SW 1271 (cell line): ENCODE results near the gene GRIK2.
"Not testable (repeated sequence)": the region's sequence is repeated elsewhere in the genome, so short reads cannot be mapped to it uniquely, and the experiment has no call there.

Experiments
- DNase-seq, 2 experiments: peaks; one replicate each; lab custom pipeline; 2025; lab: John Stamatoyannopoulos, UW

The GRIK2 gene

GRCh38 chr6:101633081-101633480 lies 239.6 kb downstream of the GRIK2 start:
- no peak for DNase-seq

GRCh38 chr6:101638865-101639264 lies 245.4 kb downstream of the GRIK2 start:
- DNase-seq = not testable (repeated sequence)

GRCh38 chr6:101640131-101640530 lies 246.6 kb downstream of the GRIK2 start:
- DNase-seq = no peak

- DNase-seq = no peak
Measured at GRCh38 chr6:101645770-101646169, 252.3 kb downstream of the GRIK2 start.

GRCh38 chr6:101650402-101651100 lies 257.0 kb downstream of the GRIK2 start:
- no peak for DNase-seq

- DNase-seq = no peak
Measured at GRCh38 chr6:101652079-101652478, 258.6 kb downstream of the GRIK2 start.

GRCh38 chr6:101655109-101655508 lies 261.6 kb downstream of the GRIK2 start:
- no peak for DNase-seq

GRCh38 chr6:101662111-101662897 lies 268.8 kb downstream of the GRIK2 start:
- no peak for DNase-seq

- DNase-seq = no peak
Measured at GRCh38 chr6:101663100-101663499, 269.6 kb downstream of the GRIK2 start.

GRCh38 chr6:101666256-101666655 lies 272.7 kb downstream of the GRIK2 start:
- peak in 1 of 2 experiments; percentile 21 for DNase-seq

GRCh38 chr6:101668496-101669030 lies 275.1 kb downstream of the GRIK2 start:
- no peak for DNase-seq

GRCh38 chr6:101676187-101676586 lies 282.7 kb downstream of the GRIK2 start:
- no peak for DNase-seq

GRCh38 chr6:101682937-101683336 lies 289.4 kb downstream of the GRIK2 start:
- no peak for DNase-seq

GRCh38 chr6:101683884-101684283 lies 290.4 kb downstream of the GRIK2 start:
- no peak for DNase-seq

- DNase-seq = no peak
Measured at GRCh38 chr6:101686653-101687052, 293.1 kb downstream of the GRIK2 start.

GRCh38 chr6:101689156-101689555 lies 295.6 kb downstream of the GRIK2 start:
- DNase-seq = no peak

- no peak for DNase-seq
Measured at GRCh38 chr6:101689695-101690094, 296.2 kb downstream of the GRIK2 start.

GRCh38 chr6:101700655-101701054 lies 307.1 kb downstream of the GRIK2 start:
- no peak for DNase-seq

- no peak for DNase-seq
Measured at GRCh38 chr6:101703311-101703710, 309.8 kb downstream of the GRIK2 start.

GRCh38 chr6:101705866-101706265 lies 312.4 kb downstream of the GRIK2 start:
- DNase-seq = no peak

GRCh38 chr6:101706576-101706975 lies 313.1 kb downstream of the GRIK2 start:
- no peak for DNase-seq

GRCh38 chr6:101711518-101711917 lies 318.0 kb downstream of the GRIK2 start:
- DNase-seq = no peak

- DNase-seq = no peak
Measured at GRCh38 chr6:101716387-101716786, 322.9 kb downstream of the GRIK2 start.
